GM12874 (cell line): Measurements from ENCODE around the gene IL1RAPL1.

Source experiments
- CTCF ChIP-seq: IDR thresholded peaks from 2 replicates; pipeline ENCODE4 v1.5.1; 2011; ENCODE audit warnings: low read depth, mild to moderate bottlenecking, control low read depth, low read length, moderate library complexity; ENCODE audit not compliant: insufficient read depth

IL1RAPL1 gene

GRCh38 chrX:29269390-29269789, 682.1 kb downstream of the IL1RAPL1 start:
- TF ChIP-seq CTCF, result no peak

GRCh38 chrX:29274517-29274916, 687.3 kb downstream of the IL1RAPL1 start:
- no peak for TF ChIP-seq CTCF

- no peak for TF ChIP-seq CTCF
Measured at GRCh38 chrX:29275928-29276327, 688.7 kb downstream of the IL1RAPL1 start.

- TF ChIP-seq CTCF, result no peak
Measured at GRCh38 chrX:29281078-29281742, 694.0 kb downstream of the IL1RAPL1 start.

GRCh38 chrX:29285664-29286063, 698.4 kb downstream of the IL1RAPL1 start:
- no peak for TF ChIP-seq CTCF

- no peak for TF ChIP-seq CTCF
Measured at GRCh38 chrX:29295987-29296680, 708.9 kb downstream of the IL1RAPL1 start.

GRCh38 chrX:29297171-29297800, 710.0 kb downstream of the IL1RAPL1 start:
- TF ChIP-seq CTCF, result no peak
